Measurements from ENCODE around the gene KRT15. TPM values are rescaled to one million over a fixed set of nuclear protein-coding genes. Genes with fewer than 3 reads are reported as not detected.

KRT15 gene
- total and polyA plus RNA-seq, 2 of the 4 experiments (the other 2 are of a cell fraction): 2.9 to 5.3 TPM

GRCh38 chr17:41555105-41555887 is 36.6 kb upstream of the KRT15 start:
- H3K4me2 ChIP-seq (ENCODE audit: low read depth, low read length): no peak overlapping the region
- no peak overlapping the region for H3K4me3 ChIP-seq (ENCODE audit: insufficient read depth, low read depth, low read length)
- no peaks in the 10 kb centered on the region for H3K4me1 ChIP-seq (ENCODE audit: control insufficient read depth, insufficient read depth, low read length)
- DNase-seq (no peak), ATAC-seq (ENCODE audit: low read depth) (no peak)
- H3K18ac ChIP-seq (ENCODE audit: low read depth, low read length): no peak overlapping the region
- no peak overlapping the region for H4K8ac ChIP-seq (ENCODE audit: low read depth in 2 of 2, low read length in 2 of 2)
- in situ Hi-C loops (cut with MboI; ENCODE audit: low sequenced_read_pairs): loop anchor here (10.0 kb wide), 1 partner anchor 750 kb away; no protein-coding TSS in a partner anchor
- H3K27ac ChIP-seq (ENCODE audit: insufficient read depth, low read length): no peak overlapping the region
- no peaks in the 10 kb centered on the region for H3K9me3 ChIP-seq (ENCODE audit: control insufficient read depth, insufficient read depth, low read length)
- POLR2A ChIA-PET (ENCODE audit: unreplicated experiment): no interaction called here
- no peak overlapping the region for H2AFZ ChIP-seq (replicated peaks; ENCODE audit: low read length, poor library complexity)
- CTCF ChIA-PET: interaction anchor here (1.1 to 1.6 kb wide), 2 partner anchors 93 to 108 kb away, joined by 4 to 5 read pairs; no protein-coding TSS in a partner anchor
- dilution Hi-C loops (cut with HindIII; ENCODE audit: low sequenced_read_pairs, unreplicated experiment): no loop called here
- H3K9me1 ChIP-seq (ENCODE audit: insufficient read depth, low read length): no peaks in the 10 kb centered on the region; the same call in 1 of the 2 replicates
- no peak overlapping the region for H3K4ac ChIP-seq (ENCODE audit: low read depth, low read length)
- BruUV-seq (replicated peaks): no TSS peak
- H2BK120ac ChIP-seq (ENCODE audit: low read depth, low read length): no peak overlapping the region
- H2AK9ac ChIP-seq (replicated peaks; ENCODE audit: low read depth, low read length, poor library complexity): no peak overlapping the region
- no peak overlapping the region for H4K91ac ChIP-seq (ENCODE audit: insufficient read depth, low read depth, low read length)
- H4K5ac ChIP-seq (ENCODE audit: low read depth, low read length): no peak overlapping the region
- no peak overlapping the region for H2BK15ac ChIP-seq (ENCODE audit: low read depth, low read length)
- no peak overlapping the region for H3K23ac ChIP-seq (ENCODE audit: low read depth, low read length)
- no peak overlapping the region for H3K9ac ChIP-seq (ENCODE audit: low read depth, low read length)
- H3K56ac ChIP-seq (ENCODE audit: extremely low read depth, insufficient read depth, low read length): no peak overlapping the region
- peaks cover 34% of the 10 kb centered on the region for H3K27me3 ChIP-seq (ENCODE audit: control insufficient read depth, insufficient read depth, low read length)
- intact Hi-C loops (cut with micrococcal nuclease): no loop called here
- no peak overlapping the region for H2BK20ac ChIP-seq (ENCODE audit: low read depth, low read length)
- H3K36me3 ChIP-seq (ENCODE audit: control insufficient read depth, insufficient read depth, low read length): no peaks in the 10 kb centered on the region
- no peak overlapping the region for H2AK5ac ChIP-seq (ENCODE audit: low read depth, low read length)
- 100% methylated on average over 1 of the region's 5 CpGs; no CpG with 5 or more reads in 1 of the 2 experiments for WGBS, 2 experiments (ENCODE audit: extremely low coverage in 2 of 2, insufficient read length in 1 of 2)
- no peaks in the 10 kb centered on the region for H4K20me1 ChIP-seq (ENCODE audit: insufficient read depth, low read length)
- H3K79me1 ChIP-seq (ENCODE audit: low read depth in 1 of 2, low read length in 2 of 2): no peaks in the 10 kb centered on the region
- no peak overlapping the region for H2BK5ac ChIP-seq (ENCODE audit: low read depth, low read length, poor library complexity, severe bottlenecking)
- no peak overlapping the region for H3K14ac ChIP-seq (replicated peaks; ENCODE audit: low read depth, low read length)
- TF ChIP-seq CEBPB (IDR thresholded peaks at IDR 0.05; ENCODE audit: low read depth, low read length): no peak
- TF ChIP-seq MAFK (IDR thresholded peaks at IDR 0.05; ENCODE audit: low read depth, low read length): no peak
- TF ChIP-seq POLR2A (IDR thresholded peaks at IDR 0.05; ENCODE audit: low read depth, low read length): no peak
- no peak for TF ChIP-seq FOS (IDR thresholded peaks at IDR 0.05; ENCODE audit: low read depth, low read length)
- TF ChIP-seq RAD21 (IDR thresholded peaks at IDR 0.05; ENCODE audit: low read length): no peak
- TF ChIP-seq USF2 (IDR thresholded peaks at IDR 0.05; ENCODE audit: low read depth, low read length): no peak
- no peak for TF ChIP-seq SMC3 (IDR thresholded peaks at IDR 0.05; ENCODE audit: low read depth, low read length)
- no peak for TF ChIP-seq RFX5 (IDR thresholded peaks at IDR 0.05; ENCODE audit: low read depth, low read length)
- TF ChIP-seq NFE2L2 (IDR thresholded peaks at IDR 0.05; ENCODE audit: low read depth, low read length): no peak
- TF ChIP-seq, protein P1, sequence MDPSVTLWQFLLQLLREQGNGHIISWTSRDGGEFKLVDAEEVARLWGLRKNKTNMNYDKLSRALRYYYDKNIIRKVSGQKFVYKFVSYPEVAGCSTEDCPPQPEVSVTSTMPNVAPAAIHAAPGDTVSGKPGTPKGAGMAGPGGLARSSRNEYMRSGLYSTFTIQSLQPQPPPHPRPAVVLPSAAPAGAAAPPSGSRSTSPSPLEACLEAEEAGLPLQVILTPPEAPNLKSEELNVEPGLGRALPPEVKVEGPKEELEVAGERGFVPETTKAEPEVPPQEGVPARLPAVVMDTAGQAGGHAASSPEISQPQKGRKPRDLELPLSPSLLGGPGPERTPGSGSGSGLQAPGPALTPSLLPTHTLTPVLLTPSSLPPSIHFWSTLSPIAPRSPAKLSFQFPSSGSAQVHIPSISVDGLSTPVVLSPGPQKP (IDR thresholded peaks at IDR 0.05; ENCODE audit: borderline replicate concordance, low read depth, low read length): no peak
- no peak for TF ChIP-seq MXI1 (IDR thresholded peaks at IDR 0.05; ENCODE audit: borderline replicate concordance, low read depth, low read length)
- no peak for TF ChIP-seq MAZ (IDR thresholded peaks at IDR 0.05; ENCODE audit: borderline replicate concordance, low read depth, low read length)
- TF ChIP-seq BHLHE40 (IDR thresholded peaks at IDR 0.05; ENCODE audit: low read depth, low read length): no peak
- no peak for TF ChIP-seq CTCF (conservative IDR thresholded peaks at IDR 0.05; ENCODE audit: low read depth, low read length)
- TF ChIP-seq CHD1 (IDR thresholded peaks at IDR 0.05; ENCODE audit: low read depth, low read length): no peak
